NCI-H748 treated with DMSO at 0.1 percent for 48 hours (cell line): Measurements from ENCODE around the gene PDE4DIP.
"Not testable (repeated sequence)": the region's sequence is repeated elsewhere in the genome, so short reads cannot be mapped to it uniquely, and the experiment has no call there.

ENCODE experiments used
- DNase-seq: peaks from one replicate; lab custom pipeline; 2025; lab: John Stamatoyannopoulos, UW

Gene PDE4DIP

DNA sequence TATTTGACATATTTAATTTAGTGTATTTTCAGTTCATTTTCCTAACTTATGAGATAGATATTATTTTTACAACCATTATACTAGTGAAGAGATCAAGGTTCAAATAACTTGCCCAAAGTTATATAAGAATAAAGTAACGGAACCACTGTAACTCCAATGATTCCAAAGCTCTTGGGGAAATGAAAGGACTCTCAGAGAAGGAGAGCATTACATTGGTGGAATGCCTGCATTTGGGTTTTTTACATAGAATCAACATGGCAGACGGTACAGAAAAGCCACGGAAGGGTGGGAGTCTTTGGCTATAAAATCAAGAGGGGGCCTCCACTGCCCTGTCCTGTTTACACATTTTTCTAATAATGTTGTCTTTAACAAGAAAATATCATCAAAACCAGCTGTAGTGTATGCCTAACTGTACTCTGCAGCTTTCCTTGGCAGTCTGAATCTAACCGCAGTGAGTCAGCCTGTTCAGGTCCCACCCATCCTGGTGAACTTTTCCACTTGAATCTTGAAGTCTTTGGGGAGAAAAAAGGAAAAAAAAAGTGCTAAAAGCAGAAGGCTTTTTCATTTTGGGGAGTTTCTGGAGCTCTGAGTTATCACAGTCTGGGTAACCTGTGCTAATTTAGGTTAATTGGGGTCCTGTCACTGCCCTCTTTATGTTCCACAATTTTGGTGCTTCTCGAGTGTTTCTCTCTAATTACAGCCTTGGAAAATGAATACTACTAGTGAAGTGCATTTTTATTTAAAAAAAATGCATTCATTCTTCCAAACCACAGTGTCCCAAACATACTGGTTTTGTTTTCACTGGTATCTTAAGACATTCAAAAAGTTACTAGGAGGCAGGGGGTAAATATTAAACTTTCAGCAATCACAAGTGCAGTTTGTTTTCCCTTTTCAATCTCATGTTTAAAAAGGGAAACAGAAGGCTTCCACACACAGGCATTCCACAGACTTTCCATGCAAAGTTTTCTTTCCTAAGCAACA lies 30.5 kb downstream of the PDE4DIP start:
- DNase-seq = not testable (repeated sequence)

GRCh38 chr1:148879812-148880416 lies 35.7 kb downstream of the PDE4DIP start:
- not testable (repeated sequence) for DNase-seq

GRCh38 chr1:148881261-148881660 lies 37.0 kb downstream of the PDE4DIP start:
- not testable (repeated sequence) for DNase-seq

GRCh38 chr1:148885219-148885618 lies 41.0 kb downstream of the PDE4DIP start:
- DNase-seq = not testable (repeated sequence)

DNA sequence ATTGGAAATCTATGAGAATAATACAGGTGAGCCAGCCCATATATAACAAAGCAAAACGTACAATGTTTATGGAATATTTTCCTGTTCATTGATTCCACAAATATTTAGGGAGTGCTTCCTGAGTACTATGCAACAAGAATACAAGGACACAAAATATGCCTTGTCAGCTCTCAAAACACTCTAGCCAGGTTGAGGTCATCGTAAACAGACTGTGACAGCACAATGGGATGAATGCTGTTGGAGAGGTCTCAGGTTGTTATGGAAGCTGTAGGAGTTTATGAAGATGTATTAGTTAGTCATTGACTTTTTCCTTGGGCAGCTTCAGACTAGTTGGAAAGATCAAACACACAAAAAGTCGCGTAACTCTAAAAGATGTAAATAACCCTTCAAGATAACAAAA lies 42.1 kb downstream of the PDE4DIP start:
- DNase-seq = not testable (repeated sequence)

- DNase-seq = not testable (repeated sequence)
Observed at GRCh38 chr1:148888597-148888996, 44.4 kb downstream of the PDE4DIP start.

- DNase-seq = not testable (repeated sequence)
Observed at GRCh38 chr1:148889267-148890074, 45.2 kb downstream of the PDE4DIP start.

DNA sequence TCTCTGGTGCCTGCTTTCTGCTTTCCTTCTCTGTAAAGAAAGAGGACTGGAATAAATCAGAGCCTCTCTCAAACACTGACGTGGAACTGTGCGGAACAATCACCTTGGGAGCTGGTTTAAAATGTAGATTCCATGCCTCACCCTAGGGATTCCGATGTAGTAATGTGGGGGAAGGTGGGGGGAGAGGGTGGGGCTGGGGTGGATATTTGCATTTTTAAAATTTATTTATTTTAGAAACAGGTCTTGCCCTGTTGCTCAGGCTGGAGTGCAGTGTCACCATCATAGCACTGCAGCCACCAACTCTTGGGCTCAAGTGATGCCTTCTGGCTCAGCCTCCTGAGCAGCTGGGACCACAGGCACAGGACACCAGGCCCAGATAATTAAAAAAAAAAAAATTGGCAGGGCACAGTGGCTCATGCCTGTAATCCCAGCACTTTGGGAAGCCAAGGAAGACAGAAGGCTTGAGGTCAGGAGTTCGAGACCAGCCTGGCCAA lies 45.9 kb downstream of the PDE4DIP start:
- DNase-seq = not testable (repeated sequence)

DNA sequence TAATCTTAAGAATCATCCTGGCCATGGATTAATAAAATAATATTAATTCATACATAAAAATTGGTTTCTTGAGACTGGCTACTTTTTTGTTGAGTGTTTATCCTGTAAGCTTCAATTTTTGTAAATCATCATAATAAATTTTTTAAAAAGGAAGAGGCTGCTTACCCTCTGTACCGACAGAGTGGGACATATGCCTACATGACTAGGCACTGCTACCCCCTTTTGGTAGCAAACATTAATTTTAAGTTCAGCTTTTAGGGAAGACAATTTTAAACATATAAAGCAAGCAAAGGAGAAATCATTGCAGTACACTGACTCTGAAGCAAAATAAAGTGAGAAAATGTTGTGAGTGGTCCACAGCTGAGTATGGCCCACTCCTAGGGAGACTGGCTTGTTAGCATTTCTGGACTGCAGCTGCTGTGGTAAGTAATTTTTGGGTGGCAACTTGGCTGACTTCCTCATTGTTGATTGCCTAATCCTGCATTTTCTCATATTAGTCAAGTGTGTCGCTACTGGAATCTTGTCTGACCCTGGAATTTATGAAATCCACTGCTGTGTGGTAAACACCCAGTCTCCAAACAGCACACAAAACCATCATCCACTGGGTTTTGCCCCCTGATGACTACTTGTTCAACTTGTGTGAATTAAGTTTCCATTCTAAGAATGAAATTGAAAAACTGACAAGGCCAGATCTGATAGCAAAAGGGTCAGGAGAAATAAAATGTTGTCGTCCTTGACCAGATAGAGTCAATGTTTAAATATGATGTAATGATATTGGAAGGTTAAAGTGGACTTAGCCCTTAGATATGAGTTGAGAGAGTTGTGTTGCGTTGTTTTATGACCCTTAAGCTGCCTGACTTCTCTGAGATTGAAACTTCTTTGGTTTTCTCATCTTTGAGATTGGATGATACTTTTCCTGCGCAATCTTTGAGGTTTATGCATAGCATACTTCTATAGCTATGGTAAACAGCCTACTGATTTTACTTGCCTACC lies 50.4 kb downstream of the PDE4DIP start:
- not testable (repeated sequence) for DNase-seq

DNA sequence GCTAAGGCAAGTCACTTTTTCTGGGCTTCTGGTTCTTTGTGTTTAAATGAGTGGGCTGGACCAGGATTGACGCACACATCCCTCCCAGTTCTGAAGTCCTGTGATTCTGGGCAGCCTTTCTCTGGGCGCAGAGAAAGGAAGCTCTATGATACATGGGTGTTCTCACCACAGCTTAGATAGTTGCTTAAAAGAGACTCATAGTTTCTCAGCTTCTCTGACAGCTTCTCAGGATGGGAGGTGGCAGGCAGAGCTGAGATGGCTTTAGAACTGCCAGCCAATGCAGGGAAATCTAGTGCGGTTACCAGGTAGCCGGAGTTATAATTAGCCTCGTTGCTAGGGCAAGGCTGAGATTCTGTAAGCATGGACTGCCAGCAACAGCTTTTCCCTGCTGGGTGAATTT lies 55.8 kb downstream of the PDE4DIP start:
- not testable (repeated sequence) for DNase-seq

- DNase-seq = not testable (repeated sequence)
Observed at GRCh38 chr1:148900691-148901090, 56.5 kb downstream of the PDE4DIP start.

- DNase-seq = not testable (repeated sequence)
Observed at GRCh38 chr1:148901150-148901952, 57.1 kb downstream of the PDE4DIP start.

GRCh38 chr1:148901953-148902341 lies 57.7 kb downstream of the PDE4DIP start:
- DNase-seq = not testable (repeated sequence)

DNA sequence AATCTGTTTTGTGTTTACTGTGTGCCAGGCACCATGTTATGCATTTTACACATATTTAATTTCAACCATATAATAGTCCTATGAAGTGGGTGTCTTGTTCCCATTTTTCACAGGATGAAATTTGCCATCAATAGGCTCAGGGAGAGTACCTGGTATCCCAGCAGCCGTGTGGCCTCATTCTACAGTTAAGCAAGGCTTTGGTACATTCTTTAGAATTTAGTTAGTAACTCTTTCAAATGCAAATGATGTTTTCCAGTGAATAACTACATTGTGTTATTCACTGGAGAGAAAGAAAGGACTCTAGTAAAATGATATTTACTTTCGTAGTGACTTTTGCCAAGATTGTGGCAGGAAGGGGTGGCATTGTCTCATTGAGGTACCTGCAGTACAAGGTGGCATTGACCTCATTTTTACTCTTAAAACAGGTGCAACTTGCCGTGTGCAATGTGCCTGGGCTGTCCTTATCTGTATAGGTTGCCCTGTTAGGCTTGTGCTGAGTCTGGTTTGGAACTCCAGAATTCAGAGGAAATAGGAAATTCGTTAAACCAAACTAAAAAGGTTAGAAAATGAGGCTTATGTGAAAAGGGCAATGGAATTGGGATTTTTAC lies 65.1 kb downstream of the PDE4DIP start:
- DNase-seq = not testable (repeated sequence)

GRCh38 chr1:148911303-148911928 lies 67.2 kb downstream of the PDE4DIP start:
- DNase-seq = not testable (repeated sequence)

DNA sequence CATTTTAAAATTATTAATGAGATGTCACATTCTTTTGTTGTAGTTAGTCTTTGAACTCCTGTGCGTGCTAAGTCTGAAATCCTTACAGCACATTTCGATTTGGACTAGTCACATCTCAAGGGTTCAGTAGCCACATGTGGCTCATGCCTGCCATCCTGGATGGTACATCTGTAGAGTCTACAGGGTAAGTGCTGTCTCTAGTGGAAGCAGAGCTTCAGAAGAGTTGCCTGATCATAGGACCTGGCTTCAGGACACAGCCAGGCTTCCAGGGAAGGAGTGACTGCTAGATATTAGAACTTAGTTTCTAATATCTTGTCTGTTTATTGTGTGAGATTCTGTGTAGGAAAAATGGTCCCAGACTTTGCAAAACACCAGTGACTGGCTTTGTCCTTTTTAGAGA lies 72.0 kb downstream of the PDE4DIP start:
- DNase-seq = not testable (repeated sequence)

DNA sequence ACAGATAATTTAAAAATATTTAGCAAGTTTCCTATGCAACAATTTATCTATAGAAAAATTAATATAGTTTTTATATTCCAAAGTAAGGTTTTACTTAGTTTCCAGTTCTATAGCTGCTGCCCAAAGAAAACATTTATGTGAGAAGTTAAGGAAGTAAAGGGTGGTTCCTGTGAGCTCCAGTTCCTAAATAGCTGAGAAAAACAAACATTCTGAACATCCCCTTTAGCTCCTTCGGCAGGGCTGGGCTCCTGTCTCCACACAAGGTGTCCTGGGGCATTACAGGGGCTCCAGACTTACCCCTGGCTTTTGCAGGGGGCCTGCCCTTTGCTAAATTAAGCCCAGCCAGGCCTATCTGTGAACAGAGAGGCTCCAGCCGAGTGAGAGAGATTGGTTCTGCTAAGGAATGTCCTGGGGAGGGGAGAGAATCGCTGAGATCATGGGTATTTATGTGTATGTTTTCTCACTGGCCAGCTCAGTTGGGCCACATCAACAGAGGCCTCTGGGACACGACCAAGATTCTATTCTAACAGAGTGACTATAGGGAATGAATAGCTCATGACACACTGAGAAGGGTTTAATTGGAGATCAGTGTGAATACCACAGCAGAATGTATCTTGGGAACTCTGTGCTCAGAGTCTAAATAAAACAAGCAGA lies 72.6 kb downstream of the PDE4DIP start:
- DNase-seq = not testable (repeated sequence)

- DNase-seq = not testable (repeated sequence)
Observed at GRCh38 chr1:148918836-148919447, 74.7 kb downstream of the PDE4DIP start.
